Stimulated activated CD8-positive, alpha-beta memory T cell treated with anti-CD3 and anti-CD28 coated beads, Interleukin-4, amount 100 ng/mL, for 24 hours (primary cell): ENCODE measurements around the gene ATP2A3.
A peak's percentile ranks its signal among the peaks of the same experiment; 100 is the strongest.
"Not testable (repeated sequence)": the region's sequence is repeated elsewhere in the genome, so short reads cannot be mapped to it uniquely, and the experiment has no call there.

Source experiments
- DNase-seq: peaks from one replicate; pipeline ENCODE4 v3.0.0-alpha.2; 2020; ENCODE audit warnings: low read depth

Gene ATP2A3

GRCh38 chr17:3954976-3955672, 9.1 kb downstream of the ATP2A3 start:
- DNase-seq = no peak

- DNase-seq = no peak
Observed at GRCh38 chr17:3954086-3954485, 10.2 kb downstream of the ATP2A3 start.

GRCh38 chr17:3953542-3953941, 10.7 kb downstream of the ATP2A3 start:
- DNase-seq = no peak

GRCh38 chr17:3952186-3952585, 12.1 kb downstream of the ATP2A3 start:
- no peak for DNase-seq

- DNase-seq = no peak
Observed at GRCh38 chr17:3951420-3951819, 12.8 kb downstream of the ATP2A3 start.

GRCh38 chr17:3951003-3951402, 13.2 kb downstream of the ATP2A3 start:
- DNase-seq = no peak

GRCh38 chr17:3950584-3950983, 13.7 kb downstream of the ATP2A3 start:
- DNase-seq = no peak

- no peak for DNase-seq
Observed at GRCh38 chr17:3949418-3949817, 14.8 kb downstream of the ATP2A3 start.

- DNase-seq = not testable (repeated sequence)
Observed at GRCh38 chr17:3948551-3948950, 15.7 kb downstream of the ATP2A3 start.

GRCh38 chr17:3947318-3947810, 16.9 kb downstream of the ATP2A3 start:
- no peak for DNase-seq

GRCh38 chr17:3946711-3947235, 17.5 kb downstream of the ATP2A3 start:
- no peak for DNase-seq

- DNase-seq = peak; percentile 19
Observed at GRCh38 chr17:3944485-3945388, 19.5 kb downstream of the ATP2A3 start.

GRCh38 chr17:3943240-3943891, 20.9 kb downstream of the ATP2A3 start:
- DNase-seq = no peak

- DNase-seq = no peak
Observed at GRCh38 chr17:3940965-3941698, 23.1 kb downstream of the ATP2A3 start.

- no peak for DNase-seq
Observed at GRCh38 chr17:3937359-3937758, 26.9 kb downstream of the ATP2A3 start.

GRCh38 chr17:3935825-3936355, 28.3 kb downstream of the ATP2A3 start:
- no peak for DNase-seq

GRCh38 chr17:3935140-3935542, 29.1 kb downstream of the ATP2A3 start:
- DNase-seq = no peak

- no peak for DNase-seq
Observed at GRCh38 chr17:3929764-3930163, 34.5 kb downstream of the ATP2A3 start.

GRCh38 chr17:3929181-3929580, 35.1 kb downstream of the ATP2A3 start:
- no peak for DNase-seq

- no peak for DNase-seq
Observed at GRCh38 chr17:3928406-3928805, 35.8 kb downstream of the ATP2A3 start.

- no peak for DNase-seq
Observed at GRCh38 chr17:3927628-3928340, 36.5 kb downstream of the ATP2A3 start.
